NCI-H2081 treated with DMSO at 0.1 percent for 48 hours (cell line): ENCODE results near the gene DNMT3B.
"Not testable (repeated sequence)": the region's sequence is repeated elsewhere in the genome, so short reads cannot be mapped to it uniquely, and the experiment has no call there.

Experiments used
- DNase-seq: peaks from one replicate; lab custom pipeline; 2025; lab: John Stamatoyannopoulos, UW

DNMT3B gene

GRCh38 chr20:32763202-32764004, 1.2 kb downstream of the DNMT3B start:
- no peak for DNase-seq

DNA sequence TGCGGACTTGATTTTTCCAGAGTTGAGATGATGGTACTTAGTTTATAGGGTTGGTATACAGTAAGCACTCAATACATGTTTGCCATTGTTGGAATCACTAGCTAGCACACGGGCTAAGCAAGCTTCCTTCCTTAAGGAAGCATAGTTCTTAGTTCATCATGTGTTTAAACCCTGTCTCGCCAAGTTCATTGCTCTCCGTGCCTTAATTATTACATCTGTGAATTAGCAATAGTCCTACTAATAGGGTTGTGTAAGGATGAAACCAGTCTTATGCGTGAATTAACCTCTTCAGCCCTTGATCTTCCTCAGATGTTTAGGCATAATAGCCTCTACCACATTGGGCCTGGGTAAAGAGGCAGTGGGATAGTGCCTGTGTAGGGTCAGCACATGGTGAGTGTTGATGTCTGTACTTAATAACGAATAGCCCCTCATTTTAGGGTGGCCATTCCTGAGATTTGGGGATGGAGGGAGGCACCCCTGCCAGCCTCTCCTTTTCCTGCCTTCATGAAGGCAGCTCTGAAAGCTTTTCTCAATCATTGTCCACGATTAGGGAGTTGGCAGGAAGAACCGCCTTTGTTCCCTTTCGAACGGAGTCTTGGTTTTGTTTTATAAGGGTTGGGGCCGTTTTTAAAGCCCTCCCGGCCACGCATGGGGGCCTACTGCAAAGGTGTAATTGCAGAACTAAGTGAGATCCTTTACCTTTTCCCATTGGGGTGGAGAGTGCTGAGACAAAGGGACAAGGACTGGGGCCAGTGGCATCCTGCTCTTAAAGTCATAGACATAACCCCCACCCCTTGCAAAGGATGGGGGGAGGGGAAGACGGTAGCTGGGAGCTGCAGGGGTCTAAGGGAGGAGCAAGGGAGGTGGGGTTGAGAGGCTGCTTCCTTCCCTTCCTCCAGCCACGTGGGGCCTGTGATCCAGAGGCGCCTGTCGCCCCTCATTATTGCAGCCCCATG, 2.1 kb downstream of the DNMT3B start:
- no peak for DNase-seq

DNA sequence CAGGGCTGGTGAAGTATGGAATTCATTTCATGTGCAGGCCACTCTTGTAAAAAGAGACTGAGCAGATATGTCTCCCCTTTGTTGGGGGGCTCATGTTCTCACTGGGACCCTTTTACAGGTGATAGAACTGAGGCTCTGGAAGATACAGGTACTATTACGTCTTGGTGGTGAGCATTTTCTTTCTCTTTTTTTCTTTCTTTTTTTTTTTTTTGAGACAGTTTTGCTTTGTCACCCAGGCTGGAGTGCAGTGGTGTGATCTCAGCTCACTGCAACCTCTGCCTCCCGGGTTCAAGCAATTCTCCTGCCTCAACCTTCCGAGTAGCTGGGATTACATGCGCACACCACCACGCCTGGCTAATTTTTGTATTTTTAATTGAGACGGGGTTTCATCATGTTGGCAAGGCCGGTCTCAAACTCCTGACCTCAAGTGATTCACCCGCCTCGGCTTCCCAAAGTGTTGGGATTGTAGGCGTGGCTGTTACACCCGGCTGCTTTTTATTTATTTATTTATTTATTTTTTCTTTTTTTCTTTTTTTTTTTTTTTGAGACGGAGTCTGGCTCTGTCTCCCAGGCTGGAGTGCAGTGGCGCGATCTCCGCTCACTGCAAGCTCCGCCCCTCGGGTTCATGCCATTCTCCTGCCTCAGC, 3.2 kb downstream of the DNMT3B start:
- not testable (repeated sequence) for DNase-seq

- no peak for DNase-seq
Measured at GRCh38 chr20:32767418-32768198, 5.4 kb downstream of the DNMT3B start.

DNA sequence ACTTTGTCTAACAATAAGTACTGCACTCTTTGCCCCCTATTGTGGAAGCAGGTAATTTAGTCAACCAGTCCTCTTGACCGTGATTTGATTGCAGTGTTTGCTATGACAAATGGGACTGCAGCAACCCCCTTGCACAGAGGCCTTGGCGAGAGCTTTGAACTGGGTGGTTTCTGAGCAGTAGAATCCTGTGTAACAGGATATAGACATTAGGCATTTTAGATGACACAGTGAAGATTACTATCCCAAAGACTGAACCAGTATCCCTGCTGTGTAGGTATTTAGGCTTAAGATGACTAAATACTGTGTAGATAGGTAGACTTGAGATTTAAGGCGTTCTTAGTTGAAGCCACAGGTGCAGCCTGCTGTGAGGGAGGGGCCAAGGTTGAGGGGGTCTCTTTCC, 9.9 kb downstream of the DNMT3B start:
- DNase-seq, result no peak

DNA sequence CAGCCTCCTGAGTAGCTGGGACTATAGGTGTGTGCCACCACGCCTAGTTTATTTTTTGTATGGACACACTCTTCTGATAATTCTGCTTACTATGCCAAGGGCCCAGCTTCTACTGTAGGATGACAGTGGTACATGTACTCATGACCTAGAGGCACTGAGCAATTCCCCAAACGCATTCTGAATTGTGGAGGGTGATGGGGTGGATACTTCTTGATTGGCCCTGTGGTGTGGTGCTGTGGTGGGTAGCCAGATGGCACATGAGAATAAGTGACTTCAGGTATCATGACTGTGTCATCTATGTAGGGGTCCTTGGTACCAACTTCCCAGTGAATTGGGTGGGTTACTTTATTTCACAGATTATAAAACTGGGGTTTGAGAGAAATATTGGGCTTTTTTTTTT, 11.0 kb downstream of the DNMT3B start:
- DNase-seq, result no peak

DNA sequence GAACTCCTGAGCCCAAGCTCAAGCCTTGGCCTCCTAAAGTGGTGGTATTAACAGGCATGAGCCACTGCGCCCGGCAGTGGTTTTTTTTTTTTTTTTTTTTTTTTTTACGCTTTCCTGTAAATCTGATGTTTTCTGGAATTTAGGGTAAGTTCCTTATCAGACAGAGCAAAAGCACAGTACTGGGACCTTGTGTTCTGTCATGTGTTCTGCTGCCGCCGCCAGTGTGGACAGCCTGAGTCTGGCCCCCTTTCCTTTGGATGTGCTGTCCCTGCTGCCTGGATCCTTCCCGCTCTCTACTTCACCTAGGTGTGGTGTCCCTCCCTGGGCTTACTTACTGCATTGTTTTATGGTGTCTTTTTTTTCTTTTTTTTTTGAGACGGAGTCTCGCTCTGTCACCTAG, 11.7 kb downstream of the DNMT3B start:
- no peak for DNase-seq

- DNase-seq, result no peak
Measured at GRCh38 chr20:32775336-32775991, 13.3 kb downstream of the DNMT3B start.

GRCh38 chr20:32777177-32777956, 15.2 kb downstream of the DNMT3B start:
- no peak for DNase-seq

GRCh38 chr20:32779500-32780211, 17.5 kb downstream of the DNMT3B start:
- no peak for DNase-seq

- no peak for DNase-seq
Measured at GRCh38 chr20:32780278-32780677, 18.1 kb downstream of the DNMT3B start.

GRCh38 chr20:32780749-32781655, 18.8 kb downstream of the DNMT3B start:
- no peak for DNase-seq

DNA sequence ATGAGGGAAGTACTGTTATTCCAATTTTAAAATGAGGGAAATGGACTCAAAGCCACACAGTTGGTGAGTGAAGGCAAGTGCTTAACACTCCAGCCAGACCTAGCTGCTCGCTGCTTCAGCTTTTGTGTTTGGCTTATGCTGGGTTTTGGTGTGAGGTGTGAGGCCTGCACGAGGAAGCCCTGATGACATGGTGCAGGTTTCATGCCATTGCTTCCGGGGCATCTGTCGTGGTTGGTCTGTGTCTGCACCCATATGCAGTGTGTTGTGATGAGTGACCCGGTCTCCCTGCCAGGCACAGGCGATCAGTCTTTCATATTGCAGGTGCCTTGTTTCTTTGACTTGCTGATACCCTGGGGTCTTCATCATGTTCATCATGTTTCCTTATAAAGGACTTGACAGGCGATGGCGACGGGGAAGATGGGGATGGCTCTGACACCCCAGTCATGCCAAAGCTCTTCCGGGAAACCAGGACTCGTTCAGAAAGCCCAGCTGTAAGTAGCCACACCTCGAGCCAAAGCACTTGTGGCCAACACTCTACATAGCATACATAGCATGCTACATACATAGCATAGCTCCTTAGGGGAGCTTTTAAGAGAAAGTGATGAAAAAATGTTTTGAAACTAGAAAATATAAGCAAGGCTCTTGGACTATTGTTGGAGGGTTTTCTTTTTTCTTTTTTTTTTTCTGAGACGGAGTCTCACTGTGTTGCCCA, 22.3 kb downstream of the DNMT3B start:
- DNase-seq, result no peak

GRCh38 chr20:32786059-32786760, 24.0 kb downstream of the DNMT3B start:
- DNase-seq, result no peak

DNA sequence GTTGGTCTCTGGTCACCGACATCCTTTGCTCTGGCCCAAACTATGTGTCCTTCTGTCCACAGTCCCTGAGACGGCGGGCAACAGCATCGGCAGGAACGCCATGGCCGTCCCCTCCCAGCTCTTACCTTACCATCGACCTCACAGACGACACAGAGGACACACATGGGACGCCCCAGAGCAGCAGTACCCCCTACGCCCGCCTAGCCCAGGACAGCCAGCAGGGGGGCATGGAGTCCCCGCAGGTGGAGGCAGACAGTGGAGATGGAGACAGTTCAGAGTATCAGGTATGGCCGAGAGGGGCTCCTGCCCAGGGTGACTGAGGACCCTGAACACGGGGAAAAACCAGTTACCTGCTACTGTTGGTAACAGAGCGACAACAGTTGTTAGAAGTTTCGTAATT, 25.0 kb downstream of the DNMT3B start:
- no peak for DNase-seq

DNA sequence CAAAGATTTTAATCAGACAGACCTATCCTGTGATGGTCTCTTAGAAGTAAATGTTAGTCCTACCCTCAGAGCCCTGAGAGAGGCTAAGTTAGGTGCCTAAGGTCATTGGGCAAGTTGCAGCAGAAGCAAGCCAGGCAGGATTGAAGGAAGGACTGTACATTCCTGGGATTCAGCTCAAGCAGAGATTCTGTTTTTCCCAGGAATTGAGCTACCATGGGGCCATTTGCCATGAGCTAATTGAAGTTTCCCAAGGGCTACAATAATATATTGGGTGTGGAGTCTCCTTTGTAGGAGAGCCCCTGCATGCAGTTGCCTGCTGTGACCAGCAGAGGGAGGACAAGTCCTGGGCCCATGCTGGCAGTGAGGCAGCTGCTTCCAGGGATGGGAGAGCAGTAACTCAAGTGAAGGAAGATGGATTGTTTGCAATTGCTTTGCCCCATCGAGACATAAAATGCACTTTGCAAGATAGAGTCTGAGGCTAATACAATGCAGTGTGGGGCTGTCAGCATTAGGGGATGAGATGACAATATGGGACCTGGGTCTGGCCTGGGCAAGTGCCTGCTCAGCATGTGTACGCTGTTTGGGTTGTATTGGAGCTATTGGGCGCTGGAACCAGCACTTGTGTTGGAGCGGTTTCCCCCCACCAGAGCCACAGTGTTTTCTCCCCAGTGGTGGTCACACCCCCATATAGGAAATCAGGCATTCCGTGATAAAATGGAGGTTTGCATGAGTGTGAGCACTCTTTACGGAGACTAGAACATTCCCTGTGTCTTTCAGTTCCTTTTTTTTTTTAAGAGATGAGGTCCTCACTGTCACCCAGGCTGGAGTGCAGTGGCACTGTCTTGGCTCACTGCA, 27.9 kb downstream of the DNMT3B start:
- DNase-seq, result peak; percentile 18

DNA sequence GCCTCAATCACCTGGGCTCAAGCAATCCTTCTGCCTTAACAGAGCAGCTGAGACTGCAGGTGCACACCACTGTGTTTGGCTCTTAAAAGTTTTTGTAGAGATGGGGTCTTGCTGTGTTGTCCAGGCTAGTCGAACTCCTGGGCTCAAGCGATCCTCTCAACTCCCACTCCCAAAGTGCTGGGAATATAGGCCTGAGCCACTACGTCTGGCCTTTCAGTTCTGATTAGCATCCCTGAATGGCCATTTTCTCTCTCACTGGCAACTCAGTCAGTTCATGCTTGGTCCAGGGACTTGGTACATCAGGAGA, 28.5 kb downstream of the DNMT3B start:
- DNase-seq, result no peak
